GM23338 (cell line): ENCODE data around the gene ADAM10.

Experiments
- CTCF ChIP-seq, 2 experiments: fragments of 200-600 bp in 1 of 2; sonication (generic) in 1 of 2; conservative IDR thresholded peaks; 2 replicates each; pipeline versions ENCODE4 v1.5.1 to v1.6.1; 2016 to 2017; ENCODE audit warnings: antibody characterized with exemption in 2 of 2, low read depth in 2 of 2, mild to moderate bottlenecking in 2 of 2, moderate library complexity in 1 of 2
- EZH2 ChIP-seq: fragments of 200-600 bp; sonication (generic); IDR thresholded peaks from one replicate; pipeline ENCODE4 v1.8.0; 2017; ENCODE audit warnings: antibody characterized with exemption, mild to moderate bottlenecking, low read depth; ENCODE audit not compliant: unreplicated experiment
- STAT1 ChIP-seq: IDR thresholded peaks from one replicate; pipeline ENCODE4 v1.6.1; 2016; ENCODE audit warnings: antibody characterized with exemption; ENCODE audit not compliant: unreplicated experiment

GRCh38 chr15:58547628-58548307 lies 201.7 kb downstream of the ADAM10 start:
- TF ChIP-seq CTCF (conservative IDR thresholded peaks at IDR 0.05; ENCODE audit: low read depth in 2 of 2) (no peak), STAT1 (no peak), EZH2 (no peak)
